ENCODE data around the gene CETP. TPM values are rescaled to one million over a fixed set of nuclear protein-coding genes. Genes with fewer than 3 reads are reported as not detected.

Gene CETP
- total RNA-seq, 6 experiments from 2014 or later = 0.62 to 11.8 (median 4.7) TPM

- no peak overlapping the region for H3K4me3 ChIP-seq
- no peaks in the 10 kb centered on the region for H3K36me3 ChIP-seq
- H3K27ac ChIP-seq = no peak overlapping the region
- WGBS (ENCODE audit: insufficient coverage, low coverage, low lambda C conversion rate, missing lambda C conversion rate) = 85% methylated on average over 2 of the region's 2 CpGs
- no peaks in the 10 kb centered on the region for H3K27me3 ChIP-seq
- intact Hi-C loops (cut with DNase I) = no loop called here
- DNase-seq (no peak), ATAC-seq (no peak)
- no peaks in the 10 kb centered on the region for H3K9me3 ChIP-seq
- TF ChIP-seq POLR2A (IDR thresholded peaks at IDR 0.05) = no peak
- no peak for TF ChIP-seq CTCF (IDR thresholded peaks at IDR 0.05)
- H3K4me1 ChIP-seq = no peaks in the 10 kb centered on the region
These were observed 48.0 kb downstream of the CETP start for GRCh38 chr16:57009643-57010170.

GRCh38 chr16:57012353-57012752 is 50.6 kb downstream of the CETP start:
- DNase-seq = peak in 1 of 3 donors; percentile 23
- Histone ChIP-seq H3K36me3 (no peaks in the 10 kb centered on the region), H3K27ac (no peak overlapping the region), H3K4me3 (no peak overlapping the region), H3K27me3 (no peaks in the 10 kb centered on the region), H3K9me3 (no peaks in the 10 kb centered on the region), H3K4me1 (no peaks in the 10 kb centered on the region)
- 97% methylated on average over 11 of the region's 13 CpGs for whole genome bisulfite sequencing (ENCODE audit: insufficient coverage, low coverage, low lambda C conversion rate, missing lambda C conversion rate)
- ATAC-seq = no peak
- no peak for TF ChIP-seq CTCF (IDR thresholded peaks at IDR 0.05)
- no peak for TF ChIP-seq POLR2A (IDR thresholded peaks at IDR 0.05)
- intact Hi-C loops (cut with DNase I) = no loop called here

GRCh38 chr16:57013229-57013628 is 51.5 kb downstream of the CETP start:
- Histone ChIP-seq H3K27me3 (no peaks in the 10 kb centered on the region), H3K36me3 (peaks cover 0 to 2% (median 0%) of the 10 kb centered on the region in 4 donors), H3K4me3 (no peak overlapping the region), H3K9me3 (no peaks in the 10 kb centered on the region), H3K4me1 (no peaks in the 10 kb centered on the region), H3K27ac (peak overlapping the region in 1 of 3 donors; percentile 69)
- ATAC-seq = no peak
- DNase-seq = no peak
- intact Hi-C loops (cut with DNase I) = no loop called here
- TF ChIP-seq CTCF (IDR thresholded peaks at IDR 0.05) (no peak), POLR2A (IDR thresholded peaks at IDR 0.05) (no peak)
- 87% methylated on average over 2 of the region's 2 CpGs for WGBS (ENCODE audit: insufficient coverage, low coverage, low lambda C conversion rate, missing lambda C conversion rate)

- 51% methylated on average over 2 of the region's 2 CpGs for WGBS (ENCODE audit: insufficient coverage, low coverage, low lambda C conversion rate, missing lambda C conversion rate)
- peak in 1 of 4 donors; percentile 27 for ATAC-seq
- H3K4me3 ChIP-seq = no peak overlapping the region
- no peaks in the 10 kb centered on the region for H3K9me3 ChIP-seq
- intact Hi-C loops (cut with DNase I) = no loop called here
- H3K27ac ChIP-seq = peak overlapping the region in 2 of 3 donors; percentile 47 to 69
- no peaks in the 10 kb centered on the region for H3K27me3 ChIP-seq
- no peaks in the 10 kb centered on the region for H3K4me1 ChIP-seq
- peaks cover 0 to 3% (median 0%) of the 10 kb centered on the region in 4 donors for H3K36me3 ChIP-seq
- TF ChIP-seq CTCF (IDR thresholded peaks at IDR 0.05) = no peak
- TF ChIP-seq POLR2A (IDR thresholded peaks at IDR 0.05) = no peak
- DNase-seq = peak in 1 of 3 donors; percentile 7
These were observed 52.2 kb downstream of the CETP start for GRCh38 chr16:57013902-57014301.

Measured in right lobe of liver (tissue), 6 donors.